IPS DF 4.7 (cell line): ENCODE measurements around the gene EP400.

Experiments used
- DNase-seq: peaks from one replicate; pipeline ENCODE4 v3.0.0-alpha.2; 2013; ENCODE audit warnings: low spot score; ENCODE audit errors: extremely low read depth

The EP400 gene

GRCh38 chr12:131949431-131950181 is at the start of gene EP400:
EP400 (plus strand) TSS chr12:131949942; CDS start chr12:131960620, 10,678 bp downstream.
- DNase-seq, result no peak

- DNase-seq, result no peak
Measured at GRCh38 chr12:131900397-131900796, 49.3 kb upstream of the EP400 start.

GRCh38 chr12:131901431-131902331 is 48.1 kb upstream of the EP400 start:
- no peak for DNase-seq

- DNase-seq, result no peak
Measured at GRCh38 chr12:131902332-131903241, 47.2 kb upstream of the EP400 start.

- DNase-seq, result no peak
Measured at GRCh38 chr12:131903270-131904255, 46.2 kb upstream of the EP400 start.

GRCh38 chr12:131904346-131904745 is 45.4 kb upstream of the EP400 start:
- DNase-seq, result no peak

- no peak for DNase-seq
Measured at GRCh38 chr12:131905081-131905629, 44.6 kb upstream of the EP400 start.

- DNase-seq, result no peak
Measured at GRCh38 chr12:131905630-131906091, 44.1 kb upstream of the EP400 start.

- DNase-seq, result no peak
Measured at GRCh38 chr12:131907379-131908091, 42.2 kb upstream of the EP400 start.

GRCh38 chr12:131908092-131909080 is 41.4 kb upstream of the EP400 start:
- no peak for DNase-seq

- DNase-seq, result no peak
Measured at GRCh38 chr12:131909081-131909751, 40.5 kb upstream of the EP400 start.

- no peak for DNase-seq
Measured at GRCh38 chr12:131909752-131910219, 40.0 kb upstream of the EP400 start.

GRCh38 chr12:131910302-131911027 is 39.3 kb upstream of the EP400 start:
- DNase-seq, result no peak

GRCh38 chr12:131911028-131911650 is 38.6 kb upstream of the EP400 start:
- DNase-seq, result no peak

GRCh38 chr12:131911851-131912477 is 37.8 kb upstream of the EP400 start:
- no peak for DNase-seq
